Calu3 (cell line): ENCODE data around the gene OGDH. TPM values are rescaled to one million over a fixed set of nuclear protein-coding genes. Genes with fewer than 3 reads are reported as not detected.
A peak's percentile ranks its signal among the peaks of the same experiment; 100 is the strongest.

Experiments used
- Bru-seq: library from RNA; stranded (reverse); fragments of 400-500 nt; gene quantifications from one replicate; lab custom pipeline; 2021; lab: Mats Ljungman, UMichigan
- BruChase-seq, 2 experiments: library from RNA; stranded (reverse); fragments of 400-500 nt; gene quantifications; one replicate each; lab custom pipeline; 2021; lab: Mats Ljungman, UMichigan
- BruUV-seq: library from RNA; stranded (reverse); fragments of 400-500 nt; replicated peaks from 2 replicates; lab custom pipeline; 2021; lab: Mats Ljungman, UMichigan
- CTCF ChIA-PET: fragments of 300-600 bp; sonication (Branson Sonifier 250); formaldehyde crosslinking; loops from one replicate; lab custom pipeline; 2022; ENCODE audit warnings: antibody characterized with exemption; lab: Charles Lee
- DNase-seq: peaks from one replicate; pipeline ENCODE4 v3.0.0; 2022
- H3K27ac Mint-ChIP-seq: one replicate; pipeline ENCODE4 v1.8.0; 2022; ENCODE audit warnings: mixed read lengths; ENCODE audit not compliant: unreplicated experiment
- H3K27me3 Mint-ChIP-seq: one replicate; pipeline ENCODE4 v1.8.0; 2022; ENCODE audit warnings: mixed read lengths; ENCODE audit not compliant: unreplicated experiment
- H3K36me3 Mint-ChIP-seq: one replicate; pipeline ENCODE4 v1.8.0; 2022; ENCODE audit warnings: mild to moderate bottlenecking, moderate library complexity, mixed read lengths; ENCODE audit not compliant: insufficient read depth, unreplicated experiment
- H3K4me1 Mint-ChIP-seq: one replicate; pipeline ENCODE4 v1.8.0; 2022; ENCODE audit warnings: mild to moderate bottlenecking, low read depth, mixed read lengths; ENCODE audit not compliant: unreplicated experiment
- H3K4me3 Mint-ChIP-seq: one replicate; pipeline ENCODE4 v1.8.0; 2022; ENCODE audit warnings: mild to moderate bottlenecking, low read depth, moderate library complexity, mixed read lengths; ENCODE audit not compliant: unreplicated experiment
- H3K9me3 Mint-ChIP-seq: one replicate; pipeline ENCODE4 v1.8.0; 2022; ENCODE audit warnings: low read depth, mixed read lengths; ENCODE audit not compliant: unreplicated experiment
- intact Hi-C: fragments of 100-400 bp; cut with micrococcal nuclease; formaldehyde crosslinking; loops from one replicate; pipeline ENCODE4 v1.10.0; 2022; ENCODE audit not compliant: unreplicated experiment
- long read RNA-seq: library from polyadenylated mRNA; stranded (forward); transcript quantifications from one replicate; pipeline ENCODE4 v2.0.0, GENCODE V29; 2022
- total RNA-seq: library from RNA; stranded (reverse); gene quantifications from 2 replicates; pipeline ENCODE4 v1.2.3, GENCODE V29; 2022
- TF ChIP-seq, protein P1 (sequence below): fragments of 200-600 bp; IDR thresholded peaks from one replicate; pipeline ENCODE4 v1.8.0; 2022; ENCODE audit warnings: antibody characterized with exemption; ENCODE audit not compliant: unreplicated experiment

The OGDH gene
- 100 and 105 TPM in 2 replicates for total RNA-seq
- Bru-seq, nascent RNA, result percentile 86 among the genes with signal in this experiment
- BruChase-seq, experiment 1, labeled RNA remaining after a 6-hour chase, result percentile 84 among the genes with signal in this experiment
- percentile 82 among the genes with signal in this experiment for BruChase-seq, experiment 2, labeled RNA remaining after a 2-hour chase
- long read RNA-seq, full-length matches to known transcripts, result 3 of 32 reads
- long read RNA-seq, partial matches to known transcripts, result 17 of 32 reads
- long read RNA-seq, other reads (novel, unspliced or antisense), result 12 of 32 reads

DNA sequence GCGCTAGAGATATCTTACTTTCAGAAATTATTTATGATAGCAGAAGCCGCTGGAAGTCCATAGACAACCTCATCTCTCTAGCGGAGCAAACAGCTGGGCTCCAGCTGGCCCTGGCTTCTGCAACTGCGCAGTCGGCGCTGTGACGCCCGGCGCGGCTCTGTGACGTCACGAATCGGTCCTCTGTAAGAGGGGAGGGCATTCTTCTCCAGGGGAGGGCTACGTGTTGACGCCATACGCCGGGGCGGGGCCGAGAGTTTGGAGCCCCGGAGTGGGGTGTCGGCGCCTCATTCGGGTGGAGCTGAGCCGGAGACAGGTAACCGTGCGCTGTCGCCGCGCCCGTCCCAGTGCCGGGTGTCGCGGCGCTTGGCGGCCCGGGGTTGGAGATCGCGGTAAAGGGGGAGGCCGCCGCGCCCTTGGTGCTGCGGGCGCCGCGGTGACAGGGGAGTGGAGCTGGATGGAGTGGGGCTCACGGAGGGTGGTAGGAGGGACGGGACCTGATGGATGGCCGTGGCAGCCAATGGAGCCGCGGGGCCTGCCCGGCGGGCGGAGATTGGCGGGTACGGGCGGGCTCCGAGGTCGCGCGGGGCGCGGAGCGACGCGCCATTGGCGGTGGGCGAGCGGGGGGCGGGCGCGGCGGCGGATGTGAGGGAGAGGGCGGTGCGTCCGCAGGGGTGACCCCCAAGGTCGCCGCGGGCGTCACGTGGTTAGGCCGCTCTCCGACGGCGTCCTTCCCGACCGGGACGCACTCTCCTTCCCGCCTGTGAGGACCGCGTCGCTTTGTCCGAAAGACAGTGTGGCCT, at the start of gene OGDH:
Gene OGDH, plus strand, starts transcription at position 287 of the 800 bp plus-strand sequence. CDS start 17,717 bp downstream, outside the sequence.
- TF ChIP-seq, protein P1, sequence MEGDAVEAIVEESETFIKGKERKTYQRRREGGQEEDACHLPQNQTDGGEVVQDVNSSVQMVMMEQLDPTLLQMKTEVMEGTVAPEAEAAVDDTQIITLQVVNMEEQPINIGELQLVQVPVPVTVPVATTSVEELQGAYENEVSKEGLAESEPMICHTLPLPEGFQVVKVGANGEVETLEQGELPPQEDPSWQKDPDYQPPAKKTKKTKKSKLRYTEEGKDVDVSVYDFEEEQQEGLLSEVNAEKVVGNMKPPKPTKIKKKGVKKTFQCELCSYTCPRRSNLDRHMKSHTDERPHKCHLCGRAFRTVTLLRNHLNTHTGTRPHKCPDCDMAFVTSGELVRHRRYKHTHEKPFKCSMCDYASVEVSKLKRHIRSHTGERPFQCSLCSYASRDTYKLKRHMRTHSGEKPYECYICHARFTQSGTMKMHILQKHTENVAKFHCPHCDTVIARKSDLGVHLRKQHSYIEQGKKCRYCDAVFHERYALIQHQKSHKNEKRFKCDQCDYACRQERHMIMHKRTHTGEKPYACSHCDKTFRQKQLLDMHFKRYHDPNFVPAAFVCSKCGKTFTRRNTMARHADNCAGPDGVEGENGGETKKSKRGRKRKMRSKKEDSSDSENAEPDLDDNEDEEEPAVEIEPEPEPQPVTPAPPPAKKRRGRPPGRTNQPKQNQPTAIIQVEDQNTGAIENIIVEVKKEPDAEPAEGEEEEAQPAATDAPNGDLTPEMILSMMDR, result no peak
- peak within 1 kb of the TSS; percentile 95 for H3K4me3 Mint-ChIP-seq
- TSS peak; percentile 92 for BruUV-seq
- CTCF ChIA-PET, result interaction anchor here (0.6 to 3.3 kb wide), 6 partner anchors 16 to 230 kb away, joined by 3 to 23 read pairs (median 6); partner anchors contain the start of gene TMED4
- peak; percentile 100 for DNase-seq
- H3K27ac Mint-ChIP-seq, result peak within 1 kb of the TSS; percentile 95
- intact Hi-C loops, result loop anchor here (2.0 kb wide), 1 partner anchor 32 kb away; no protein-coding TSS in a partner anchor
- no peaks in the 10 kb centered on the region for H3K27me3 Mint-ChIP-seq
- peaks cover 56% of the 10 kb centered on the region for H3K36me3 Mint-ChIP-seq
- no peaks in the 10 kb centered on the region for H3K9me3 Mint-ChIP-seq
- peaks cover 17% of the 10 kb centered on the region for H3K4me1 Mint-ChIP-seq

DNA sequence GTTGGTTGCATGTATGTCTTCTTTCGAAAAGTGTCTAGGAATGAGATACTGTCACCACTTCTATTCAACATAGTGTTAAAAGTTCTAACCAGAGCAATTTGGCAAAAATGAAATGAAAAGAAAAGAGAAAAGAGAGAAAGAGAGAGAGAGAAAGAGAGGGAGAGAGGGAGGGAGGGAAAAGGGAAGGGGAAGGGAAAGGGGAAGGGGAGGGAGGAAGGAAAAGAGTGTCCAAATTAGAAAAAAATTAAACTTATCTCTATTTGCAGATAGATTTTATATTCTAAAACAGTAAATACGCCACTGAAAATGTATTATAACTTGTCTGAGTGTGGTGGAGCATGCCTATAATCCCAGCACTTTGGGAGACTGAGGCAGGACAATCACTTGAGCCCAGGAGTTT, 48.9 kb upstream of the OGDH start:
- CTCF ChIA-PET, result no interaction called here
- Mint-ChIP-seq H3K9me3 (no peaks in the 10 kb centered on the region), H3K27ac (no peak overlapping the region), H3K36me3 (peaks cover 19% of the 10 kb centered on the region), H3K4me1 (peaks cover 8% of the 10 kb centered on the region), H3K4me3 (no peak overlapping the region), H3K27me3 (no peaks in the 10 kb centered on the region)
- TF ChIP-seq, protein P1, result no peak
- no TSS peak for BruUV-seq
- no peak for DNase-seq
- intact Hi-C loops, result no loop called here

DNA sequence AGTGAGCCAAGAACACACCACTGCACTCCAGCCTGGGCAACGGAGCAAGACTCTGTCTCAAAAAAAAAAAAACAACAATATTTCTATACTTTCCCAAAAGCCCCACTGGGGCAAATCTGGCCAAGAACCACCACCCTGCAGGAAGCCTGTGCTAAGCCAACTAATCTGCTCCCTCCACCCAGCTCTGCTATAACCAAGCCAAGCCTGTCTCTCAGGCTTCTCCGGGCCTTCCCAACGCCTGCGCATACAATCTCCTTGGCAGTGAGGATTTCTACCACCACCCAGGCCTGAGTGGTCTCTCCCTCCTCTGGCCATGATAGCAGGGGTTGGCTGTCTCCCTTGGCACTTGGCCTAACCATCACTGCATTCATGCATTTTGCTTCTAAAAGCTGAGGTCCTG, 46.9 kb upstream of the OGDH start:
- TF ChIP-seq, protein P1, result no peak
- H3K9me3 Mint-ChIP-seq, result no peaks in the 10 kb centered on the region
- no TSS peak for BruUV-seq
- DNase-seq, result no peak
- intact Hi-C loops, result no loop called here
- H3K27ac Mint-ChIP-seq, result no peak overlapping the region
- CTCF ChIA-PET, result no interaction called here
- no peaks in the 10 kb centered on the region for H3K27me3 Mint-ChIP-seq
- no peak overlapping the region for H3K4me3 Mint-ChIP-seq
- H3K4me1 Mint-ChIP-seq, result peaks cover 19% of the 10 kb centered on the region
- H3K36me3 Mint-ChIP-seq, result peaks cover 36% of the 10 kb centered on the region

DNA sequence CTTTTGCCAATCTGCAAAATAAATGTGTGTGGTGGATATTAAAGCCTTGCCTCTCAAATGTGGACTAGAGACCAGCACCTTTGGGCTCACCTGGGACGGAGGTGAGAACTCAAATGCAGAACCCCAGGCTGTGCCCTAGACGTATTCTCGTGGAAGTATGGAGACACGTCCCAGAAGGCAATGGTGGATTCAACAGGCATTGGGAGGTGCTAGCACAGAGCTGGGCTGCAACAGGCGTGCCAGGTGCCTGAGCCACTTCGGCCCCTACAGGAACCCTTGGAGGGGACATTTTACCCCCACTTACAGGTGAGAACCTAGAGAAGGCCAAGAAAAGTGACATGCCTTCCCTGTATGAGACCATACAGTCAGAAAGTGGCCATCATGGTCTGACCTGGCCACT, 44.9 kb upstream of the OGDH start:
- intact Hi-C loops, result no loop called here

More for the DNA sequence above, 44.9 kb upstream of the OGDH start:
- no peak overlapping the region for H3K4me3 Mint-ChIP-seq
- no peaks in the 10 kb centered on the region for H3K27me3 Mint-ChIP-seq
- H3K4me1 Mint-ChIP-seq, result peaks cover 32% of the 10 kb centered on the region
- H3K9me3 Mint-ChIP-seq, result no peaks in the 10 kb centered on the region
- no peak overlapping the region for H3K27ac Mint-ChIP-seq
- BruUV-seq, result no TSS peak
- H3K36me3 Mint-ChIP-seq, result peaks cover 48% of the 10 kb centered on the region
- TF ChIP-seq, protein P1, result no peak
- no peak for DNase-seq
- CTCF ChIA-PET, result interaction anchor here (1.2 to 2.4 kb wide), 3 partner anchors 11 to 27 kb away, joined by 3 to 5 read pairs (median 3); no protein-coding TSS in a partner anchor
